HG03378 (cell line): ENCODE measurements around the gene FAM185A.
"Not testable (repeated sequence)": the region's sequence is repeated elsewhere in the genome, so short reads cannot be mapped to it uniquely, and the experiment has no call there.

Source experiments
- ATAC-seq: cut with Tn5 transposase; IDR thresholded peaks from one replicate; pipeline ENCODE4 v1.9.1; 2021; ENCODE audit warnings: mild to moderate bottlenecking, moderate library complexity; ENCODE audit not compliant: unreplicated experiment

FAM185A gene

GRCh38 chr7:102829075-102829474, 80.3 kb downstream of the FAM185A start:
- no peak for ATAC-seq

- no peak for ATAC-seq
Measured at GRCh38 chr7:102830197-102830596, 81.4 kb downstream of the FAM185A start.

GRCh38 chr7:102832674-102833073, 83.9 kb downstream of the FAM185A start:
- no peak for ATAC-seq

- ATAC-seq: no peak
Measured at GRCh38 chr7:102833343-102833742, 84.5 kb downstream of the FAM185A start.

GRCh38 chr7:102834466-102834865, 85.7 kb downstream of the FAM185A start:
- ATAC-seq: no peak

GRCh38 chr7:102834999-102835398, 86.2 kb downstream of the FAM185A start:
- peak; percentile 96 for ATAC-seq

GRCh38 chr7:102836191-102836919, 87.6 kb downstream of the FAM185A start:
- ATAC-seq: no peak

- no peak for ATAC-seq
Measured at GRCh38 chr7:102836977-102837376, 88.2 kb downstream of the FAM185A start.

GRCh38 chr7:102837802-102838201, 89.0 kb downstream of the FAM185A start:
- no peak for ATAC-seq

GRCh38 chr7:102838572-102839101, 89.8 kb downstream of the FAM185A start:
- not testable (repeated sequence) for ATAC-seq

- ATAC-seq: no peak
Measured at GRCh38 chr7:102840404-102840803, 91.6 kb downstream of the FAM185A start.

- no peak for ATAC-seq
Measured at GRCh38 chr7:102841290-102841689, 92.5 kb downstream of the FAM185A start.

GRCh38 chr7:102842284-102842683, 93.5 kb downstream of the FAM185A start:
- no peak for ATAC-seq

GRCh38 chr7:102843850-102844249, 95.1 kb downstream of the FAM185A start:
- peak; percentile 56 for ATAC-seq

- ATAC-seq: no peak
Measured at GRCh38 chr7:102845346-102845745, 96.5 kb downstream of the FAM185A start.

- ATAC-seq: no peak
Measured at GRCh38 chr7:102849079-102849478, 100.3 kb downstream of the FAM185A start.

- no peak for ATAC-seq
Measured at GRCh38 chr7:102849538-102849937, 100.7 kb downstream of the FAM185A start.

GRCh38 chr7:102856036-102856435, 107.2 kb downstream of the FAM185A start:
- ATAC-seq: no peak
